Tibial nerve (tissue), 4 donors: ENCODE data around the gene NOS1AP. TPM values are rescaled to one million over a fixed set of nuclear protein-coding genes. Genes with fewer than 3 reads are reported as not detected.

Experiments
- DNase-seq, 2 donors: peaks; one replicate each; pipeline ENCODE4 v3.0.0-alpha.2; 2019; ENCODE audit warnings: low spot score in 2 of 2
- H3K27ac ChIP-seq, 4 donors: fragments of 200-600 bp; sonication (generic) in 3 of 4; one replicate each; pipeline ENCODE4 v1.5.1; 2017 to 2019; ENCODE audit warnings: mild to moderate bottlenecking in 1 of 4
- H3K27me3 ChIP-seq, 2 donors: fragments of 200-600 bp; sonication (generic) in 1 of 2; one replicate each; pipeline versions ENCODE4 v1.5.1 to v1.6.0; 2017 to 2019
- H3K36me3 ChIP-seq, 3 donors: fragments of 200-600 bp; sonication (generic); one replicate each; pipeline ENCODE4 v1.5.1; 2018 to 2019
- H3K4me1 ChIP-seq, 4 donors: fragments of 200-600 bp; sonication (generic) in 3 of 4; one replicate each; pipeline ENCODE4 v1.5.1; 2017 to 2019
- H3K4me3 ChIP-seq, 4 donors: fragments of 200-600 bp; sonication (generic) in 3 of 4; one replicate each; pipeline ENCODE4 v1.5.1; 2017 to 2019; ENCODE audit warnings: mild to moderate bottlenecking in 1 of 4, moderate library complexity in 1 of 4
- H3K9me3 ChIP-seq, 4 donors: fragments of 200-600 bp; sonication (generic) in 3 of 4; one replicate each; pipeline ENCODE4 v1.5.1; 2017 to 2019
- CTCF ChIP-seq, 5 experiments: fragments of 200-600 bp in 3 of 5; fragments of 450-650 bp in 2 of 5; sonication (generic) in 3 of 5; IDR thresholded peaks; one replicate each; pipeline ENCODE4 v1.5.1; 2016 to 2019; ENCODE audit warnings: antibody characterized with exemption in 5 of 5, mild to moderate bottlenecking in 3 of 5, moderate library complexity in 2 of 5
- EP300 ChIP-seq, 2 donors: sonication (generic); formaldehyde crosslinking; IDR thresholded peaks; one replicate each; pipeline ENCODE4 v1.6.1; 2017; ENCODE audit warnings: antibody characterized with exemption in 2 of 2, mild to moderate bottlenecking in 1 of 2
- POLR2A ChIP-seq, 2 donors: fragments of 450-650 bp; IDR thresholded peaks; one replicate each; pipeline ENCODE4 v1.6.1; 2017; ENCODE audit warnings: antibody characterized with exemption in 2 of 2, mild to moderate bottlenecking in 2 of 2, moderate library complexity in 2 of 2
- WGBS, 2 donors: methylation state at CpG; one replicate each; pipeline ENCODE4 v1.1.5; 2018; 5-methylcytosine and 5-hydroxymethylcytosine counted together
- total RNA-seq, 4 donors: library from RNA; depleted of rRNA; stranded (reverse); fragments of >200 nt; gene quantifications; one replicate each; pipeline ENCODE4 v1.1.0, GENCODE V29; 2016

The NOS1AP gene
- total RNA-seq, 4 donors from 2014 or later: 2.7 to 11.2 (median 5.3) TPM

GRCh38 chr1:162193815-162194214 lies 124.3 kb downstream of the NOS1AP start:
- no peak overlapping the region for H3K4me3 ChIP-seq
- peak overlapping the region in 2 of 4 donors; percentile 0 to 13 for H3K27ac ChIP-seq
- no peaks in the 10 kb centered on the region for H3K9me3 ChIP-seq
- WGBS, 2 donors: 76 to 90% methylated on average over 3 of the region's 3 CpGs
- H3K4me1 ChIP-seq: peaks cover 0 to 49% (median 0%) of the 10 kb centered on the region in 4 donors
- TF ChIP-seq CTCF (IDR thresholded peaks at IDR 0.05) (no peak), POLR2A (IDR thresholded peaks at IDR 0.05) (no peak)
- no peaks in the 10 kb centered on the region for H3K36me3 ChIP-seq
- no peak for DNase-seq
- H3K27me3 ChIP-seq: no peaks in the 10 kb centered on the region

DNA sequence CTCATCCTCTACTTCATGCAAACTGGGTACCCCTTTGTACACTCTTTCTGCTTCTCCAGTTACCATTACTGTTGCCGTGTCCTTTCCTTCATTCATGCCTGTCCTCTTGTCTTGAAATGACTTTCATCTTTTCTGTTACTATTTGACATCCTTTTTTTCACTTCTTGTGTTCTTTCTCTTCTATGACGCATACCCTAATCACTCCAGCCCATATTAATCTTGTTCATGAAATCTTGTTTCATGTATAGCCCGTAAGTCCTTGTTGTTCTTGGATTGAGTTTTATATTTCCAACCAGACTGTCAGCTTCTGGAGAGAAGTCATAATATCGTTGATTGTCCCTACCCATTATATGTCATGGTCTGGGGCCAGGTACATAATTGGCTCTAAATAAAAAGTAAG lies 126.1 kb downstream of the NOS1AP start:
- DNase-seq: no peak
- H3K27ac ChIP-seq: no peak overlapping the region
- 67 to 72% methylated on average over 4 of the region's 4 CpGs for WGBS, 2 donors
- H3K27me3 ChIP-seq: no peaks in the 10 kb centered on the region
- H3K36me3 ChIP-seq: no peaks in the 10 kb centered on the region
- H3K4me3 ChIP-seq: no peak overlapping the region
- no peaks in the 10 kb centered on the region for H3K9me3 ChIP-seq
- TF ChIP-seq CTCF (IDR thresholded peaks at IDR 0.05) (no peak), EP300 (IDR thresholded peaks at IDR 0.05) (no peak), POLR2A (IDR thresholded peaks at IDR 0.05) (no peak)
- peaks cover 0 to 49% (median 0%) of the 10 kb centered on the region in 4 donors for H3K4me1 ChIP-seq

GRCh38 chr1:162196387-162196786 lies 126.9 kb downstream of the NOS1AP start:
- no peak for TF ChIP-seq EP300 (IDR thresholded peaks at IDR 0.05)
- TF ChIP-seq CTCF (IDR thresholded peaks at IDR 0.05): no peak
- no peak for TF ChIP-seq POLR2A (IDR thresholded peaks at IDR 0.05)
- no peak overlapping the region for H3K4me3 ChIP-seq
- H3K27ac ChIP-seq: no peak overlapping the region
- peaks cover 0 to 49% (median 0%) of the 10 kb centered on the region in 4 donors for H3K4me1 ChIP-seq
- no peaks in the 10 kb centered on the region for H3K9me3 ChIP-seq
- H3K27me3 ChIP-seq: no peaks in the 10 kb centered on the region
- 62 to 65% methylated on average over 4 of the region's 4 CpGs for WGBS, 2 donors
- no peak for DNase-seq
- no peaks in the 10 kb centered on the region for H3K36me3 ChIP-seq

- Histone ChIP-seq H3K27me3 (no peaks in the 10 kb centered on the region), H3K4me3 (no peak overlapping the region), H3K4me1 (peaks cover 0 to 49% (median 0%) of the 10 kb centered on the region in 4 donors), H3K27ac (peak overlapping the region in 1 of 4 donors; percentile 33), H3K9me3 (no peaks in the 10 kb centered on the region), H3K36me3 (no peaks in the 10 kb centered on the region)
- 86 to 87% methylated on average over 8 of the region's 8 CpGs for WGBS, 2 donors
- TF ChIP-seq POLR2A (IDR thresholded peaks at IDR 0.05) (no peak), CTCF (IDR thresholded peaks at IDR 0.05) (no peak), EP300 (IDR thresholded peaks at IDR 0.05) (no peak)
- DNase-seq: no peak
Observed at GRCh38 chr1:162197041-162197531, 127.6 kb downstream of the NOS1AP start.

DNA sequence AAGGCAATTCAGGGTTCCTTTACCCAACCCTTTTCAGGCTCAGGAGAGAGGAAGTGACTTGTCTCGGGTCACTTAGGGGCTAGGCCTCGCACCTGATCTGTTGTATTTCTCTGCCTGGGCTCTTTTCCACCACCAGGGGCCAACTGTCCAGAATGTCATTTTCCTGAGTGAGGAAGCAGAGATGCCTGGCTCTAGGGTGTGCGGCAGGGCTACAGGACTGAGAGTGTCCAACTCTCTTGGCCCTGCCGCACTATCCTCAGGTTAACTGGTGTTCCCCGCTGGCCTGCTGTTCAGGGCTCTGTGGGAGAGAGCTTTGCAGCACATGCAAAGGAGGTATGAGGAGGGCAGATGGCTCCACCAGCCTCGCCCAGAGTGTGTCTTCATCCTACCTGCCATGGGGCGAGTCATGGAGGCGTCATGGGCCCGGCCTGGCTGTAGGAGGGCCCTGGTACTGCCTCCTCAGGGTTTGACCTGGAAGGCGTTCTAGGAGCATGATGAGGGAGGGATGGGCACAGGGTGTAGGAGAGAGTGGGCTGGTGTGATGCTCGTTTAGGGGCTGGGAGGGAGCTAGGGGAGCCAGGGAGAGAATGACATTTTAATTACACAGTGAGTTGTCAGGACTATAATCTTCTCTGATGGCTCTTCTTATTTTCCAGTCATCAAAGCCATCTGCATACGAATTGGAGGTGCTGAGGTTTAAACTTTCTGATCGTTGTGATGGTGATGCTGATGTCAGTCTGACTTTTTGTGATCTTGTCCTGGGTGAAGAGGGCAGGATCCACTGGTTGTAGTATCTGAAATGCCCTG lies 128.3 kb downstream of the NOS1AP start:
- H3K27ac ChIP-seq: peak overlapping the region in 1 of 4 donors; percentile 33
- whole genome bisulfite sequencing, 2 donors: 82 to 85% methylated on average over 10 to 13 of the region's 13 CpGs
- H3K36me3 ChIP-seq: no peaks in the 10 kb centered on the region
- H3K4me3 ChIP-seq: no peak overlapping the region
- DNase-seq: no peak
- H3K4me1 ChIP-seq: peaks cover 0 to 42% (median 0%) of the 10 kb centered on the region in 4 donors
- TF ChIP-seq EP300 (IDR thresholded peaks at IDR 0.05): no peak
- no peak for TF ChIP-seq POLR2A (IDR thresholded peaks at IDR 0.05)
- no peak for TF ChIP-seq CTCF (IDR thresholded peaks at IDR 0.05)
- H3K9me3 ChIP-seq: no peaks in the 10 kb centered on the region
- no peaks in the 10 kb centered on the region for H3K27me3 ChIP-seq
